ENCODE measurements around the gene SLC38A7. TPM values are rescaled to one million over a fixed set of nuclear protein-coding genes. Genes with fewer than 3 reads are reported as not detected.
A peak's percentile ranks its signal among the peaks of the same experiment; 100 is the strongest.
"Not testable (repeated sequence)": the region's sequence is repeated elsewhere in the genome, so short reads cannot be mapped to it uniquely, and the experiment has no call there.

The SLC38A7 gene
- total RNA-seq, 1 experiment from 2014 or later: 9.8 TPM

DNA sequence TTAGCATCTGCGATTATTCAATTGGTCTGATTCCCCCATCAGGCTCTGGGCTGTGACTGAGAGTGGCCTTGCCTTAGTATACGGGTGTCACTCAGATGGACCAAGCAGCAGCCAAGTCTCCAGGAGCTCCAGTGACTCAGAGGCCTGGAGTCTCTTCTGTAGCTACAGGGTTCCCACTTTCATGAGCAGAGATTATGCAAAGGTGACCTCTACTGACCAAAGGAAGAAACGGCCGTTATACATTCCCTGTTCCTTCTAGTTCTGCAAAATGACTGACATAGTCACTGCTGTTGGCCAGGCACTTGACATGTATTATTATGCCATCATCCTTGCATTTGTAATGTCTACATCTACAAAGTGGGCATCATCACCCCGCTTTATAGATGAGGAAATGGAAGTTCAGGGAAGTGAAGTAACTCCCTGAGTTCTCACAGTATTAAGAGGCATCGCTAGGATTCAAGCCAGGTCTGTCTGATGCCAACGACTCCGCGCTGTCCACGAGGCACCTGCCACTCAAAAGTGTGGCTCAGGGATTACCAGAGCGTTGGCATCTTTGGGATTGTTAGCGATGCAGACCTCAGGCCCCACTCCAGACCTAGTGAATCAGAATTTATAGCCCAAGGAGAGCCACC, 23.3 kb downstream of the SLC38A7 start:
- ATAC-seq: peak; percentile 98
- ChIA-PET POLR2A (interaction anchor here (0.6 to 1.0 kb wide), 3 partner anchors 145 to 162 kb away, joined by 3 to 4 read pairs (median 3); partner anchors contain the start of genes NDRG4 and SETD6), RAD21 (ENCODE audit: low non-redundant PET in 1 of 2, low total read pairs in 2 of 2, uncharacterized antibody in 2 of 2, unreplicated experiment in 2 of 2) (interaction anchor here (0.6 to 1.0 kb wide), 13 partner anchors 13 to 361 kb away, joined by 3 to 6 read pairs (median 3); partner anchors contain the start of gene SLC38A7 (in 1 of the 2)), CTCF (interaction anchor here (0.6 to 2.5 kb wide), 18 partner anchors 9 to 532 kb away, joined by 3 to 35 read pairs (median 6); partner anchors contain the start of genes CFAP20 and NDRG4)
- no peak overlapping the region for H3K9ac ChIP-seq (ENCODE audit: low read length)
- H3K9me3 ChIP-seq (ENCODE audit: control insufficient read depth in 1 of 2, insufficient read depth in 1 of 2, low read depth in 1 of 2, low read length in 2 of 2): no peaks in the 10 kb centered on the region
- no peak overlapping the region for H3K27ac ChIP-seq (ENCODE audit: low read depth, low read length)
- no TSS peak for BruUV-seq (replicated peaks)
- no peaks in the 10 kb centered on the region for H3K79me2 ChIP-seq (ENCODE audit: insufficient read depth, low read length)
- no peaks in the 10 kb centered on the region for H3K36me3 ChIP-seq (ENCODE audit: control insufficient read depth in 1 of 2, insufficient read depth in 2 of 2, low read length in 2 of 2)
- no peak overlapping the region for H2AFZ ChIP-seq (ENCODE audit: low read depth, low read length, poor library complexity, severe bottlenecking)
- H4K20me1 ChIP-seq (ENCODE audit: insufficient read depth): no peaks in the 10 kb centered on the region
- intact Hi-C loops (cut with micrococcal nuclease): loop anchor here (1.0 to 5.0 kb wide), 3 partner anchors 146 to 324 kb away; partner anchors contain the start of gene SETD6
- H3K27me3 ChIP-seq (ENCODE audit: insufficient read depth, low read length): no peaks in the 10 kb centered on the region
- TF ChIP-seq RAD21 (IDR thresholded peaks at IDR 0.05; ENCODE audit: low read depth) (peak; percentile 91), EGR1 (IDR thresholded peaks at IDR 0.05; ENCODE audit: low read depth) (no peak), POLR2AphosphoS5 (IDR thresholded peaks at IDR 0.05; ENCODE audit: low read depth, low read length) (no peak), EZH2phosphoT487 (IDR thresholded peaks at IDR 0.05; ENCODE audit: borderline replicate concordance) (no peak), ELF1 (IDR thresholded peaks at IDR 0.05; ENCODE audit: borderline replicate concordance, low read depth) (no peak), ZBTB33 (IDR thresholded peaks at IDR 0.05; ENCODE audit: extremely low read depth, insufficient replicate concordance, low read length) (no peak), FOSL1 (IDR thresholded peaks at IDR 0.05; ENCODE audit: low read depth) (no peak)
- TF ChIP-seq, protein P1, sequence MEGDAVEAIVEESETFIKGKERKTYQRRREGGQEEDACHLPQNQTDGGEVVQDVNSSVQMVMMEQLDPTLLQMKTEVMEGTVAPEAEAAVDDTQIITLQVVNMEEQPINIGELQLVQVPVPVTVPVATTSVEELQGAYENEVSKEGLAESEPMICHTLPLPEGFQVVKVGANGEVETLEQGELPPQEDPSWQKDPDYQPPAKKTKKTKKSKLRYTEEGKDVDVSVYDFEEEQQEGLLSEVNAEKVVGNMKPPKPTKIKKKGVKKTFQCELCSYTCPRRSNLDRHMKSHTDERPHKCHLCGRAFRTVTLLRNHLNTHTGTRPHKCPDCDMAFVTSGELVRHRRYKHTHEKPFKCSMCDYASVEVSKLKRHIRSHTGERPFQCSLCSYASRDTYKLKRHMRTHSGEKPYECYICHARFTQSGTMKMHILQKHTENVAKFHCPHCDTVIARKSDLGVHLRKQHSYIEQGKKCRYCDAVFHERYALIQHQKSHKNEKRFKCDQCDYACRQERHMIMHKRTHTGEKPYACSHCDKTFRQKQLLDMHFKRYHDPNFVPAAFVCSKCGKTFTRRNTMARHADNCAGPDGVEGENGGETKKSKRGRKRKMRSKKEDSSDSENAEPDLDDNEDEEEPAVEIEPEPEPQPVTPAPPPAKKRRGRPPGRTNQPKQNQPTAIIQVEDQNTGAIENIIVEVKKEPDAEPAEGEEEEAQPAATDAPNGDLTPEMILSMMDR (IDR thresholded peaks at IDR 0.05 in 2 of 3, conservative IDR thresholded peaks at IDR 0.05 in 1 of 3; ENCODE audit: borderline replicate concordance in 1 of 3, insufficient read depth in 1 of 3, low read depth in 2 of 3, low read length in 2 of 3): peak; percentile 71 to 81 (median 78)
- TF ChIP-seq, protein P2, sequence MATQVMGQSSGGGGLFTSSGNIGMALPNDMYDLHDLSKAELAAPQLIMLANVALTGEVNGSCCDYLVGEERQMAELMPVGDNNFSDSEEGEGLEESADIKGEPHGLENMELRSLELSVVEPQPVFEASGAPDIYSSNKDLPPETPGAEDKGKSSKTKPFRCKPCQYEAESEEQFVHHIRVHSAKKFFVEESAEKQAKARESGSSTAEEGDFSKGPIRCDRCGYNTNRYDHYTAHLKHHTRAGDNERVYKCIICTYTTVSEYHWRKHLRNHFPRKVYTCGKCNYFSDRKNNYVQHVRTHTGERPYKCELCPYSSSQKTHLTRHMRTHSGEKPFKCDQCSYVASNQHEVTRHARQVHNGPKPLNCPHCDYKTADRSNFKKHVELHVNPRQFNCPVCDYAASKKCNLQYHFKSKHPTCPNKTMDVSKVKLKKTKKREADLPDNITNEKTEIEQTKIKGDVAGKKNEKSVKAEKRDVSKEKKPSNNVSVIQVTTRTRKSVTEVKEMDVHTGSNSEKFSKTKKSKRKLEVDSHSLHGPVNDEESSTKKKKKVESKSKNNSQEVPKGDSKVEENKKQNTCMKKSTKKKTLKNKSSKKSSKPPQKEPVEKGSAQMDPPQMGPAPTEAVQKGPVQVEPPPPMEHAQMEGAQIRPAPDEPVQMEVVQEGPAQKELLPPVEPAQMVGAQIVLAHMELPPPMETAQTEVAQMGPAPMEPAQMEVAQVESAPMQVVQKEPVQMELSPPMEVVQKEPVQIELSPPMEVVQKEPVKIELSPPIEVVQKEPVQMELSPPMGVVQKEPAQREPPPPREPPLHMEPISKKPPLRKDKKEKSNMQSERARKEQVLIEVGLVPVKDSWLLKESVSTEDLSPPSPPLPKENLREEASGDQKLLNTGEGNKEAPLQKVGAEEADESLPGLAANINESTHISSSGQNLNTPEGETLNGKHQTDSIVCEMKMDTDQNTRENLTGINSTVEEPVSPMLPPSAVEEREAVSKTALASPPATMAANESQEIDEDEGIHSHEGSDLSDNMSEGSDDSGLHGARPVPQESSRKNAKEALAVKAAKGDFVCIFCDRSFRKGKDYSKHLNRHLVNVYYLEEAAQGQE (IDR thresholded peaks at IDR 0.05; ENCODE audit: low read depth): no peak
- peaks cover 0 to 4% of the 10 kb centered on the region in 2 experiments; a peak in 1 of 4 replicates for H3K4me1 ChIP-seq (ENCODE audit: control insufficient read depth in 1 of 2, insufficient read depth in 2 of 2, low read length in 2 of 2)
- H3K9me2 ChIP-seq (ENCODE audit: insufficient read depth): no peaks in the 10 kb centered on the region
- peak; percentile 78 for DNase-seq (ENCODE audit: low read depth, low spot score)
- no peak overlapping the region for H3K4me3 ChIP-seq (replicated peaks in 1 of 2; ENCODE audit: low read depth in 1 of 2, low read length in 2 of 2)
- H3K4me2 ChIP-seq (ENCODE audit: low read length): no peak overlapping the region

GRCh38 chr16:58659911-58660310, 24.7 kb downstream of the SLC38A7 start:
- POLR2A ChIA-PET; H3K4me3 ChIP-seq (replicated peaks in 1 of 2; ENCODE audit: low read depth in 1 of 2, low read length in 2 of 2); H3K27me3 ChIP-seq (ENCODE audit: insufficient read depth, low read length); H3K79me2 ChIP-seq (ENCODE audit: insufficient read depth, low read length); H3K4me1 ChIP-seq (ENCODE audit: control insufficient read depth in 1 of 2, insufficient read depth in 2 of 2, low read length in 2 of 2); H4K20me1 ChIP-seq (ENCODE audit: insufficient read depth); RAD21 ChIA-PET (ENCODE audit: low non-redundant PET in 1 of 2, low total read pairs in 2 of 2, uncharacterized antibody in 2 of 2, unreplicated experiment in 2 of 2); H3K9ac ChIP-seq (ENCODE audit: low read length); H3K36me3 ChIP-seq (ENCODE audit: control insufficient read depth in 1 of 2, insufficient read depth in 2 of 2, low read length in 2 of 2); BruUV-seq (replicated peaks); H3K9me3 ChIP-seq (ENCODE audit: control insufficient read depth in 1 of 2, insufficient read depth in 1 of 2, low read depth in 1 of 2, low read length in 2 of 2); H3K27ac ChIP-seq (ENCODE audit: low read depth, low read length); ATAC-seq; H2AFZ ChIP-seq (ENCODE audit: low read depth, low read length, poor library complexity, severe bottlenecking); H3K4me2 ChIP-seq (ENCODE audit: low read length); DNase-seq (ENCODE audit: low read depth, low spot score); H3K9me2 ChIP-seq (ENCODE audit: insufficient read depth): not testable (repeated sequence)
- CTCF ChIA-PET: interaction anchor here (1.5 kb wide), 1 partner anchor 45 kb away, joined by 3 read pairs; no protein-coding TSS in a partner anchor
- intact Hi-C loops (cut with micrococcal nuclease): loop anchor here (5.0 kb wide), 2 partner anchors 163 to 323 kb away; no protein-coding TSS in a partner anchor
